Skin epidermis (tissue), 12 donors: ENCODE measurements around the gene PRPSAP1.

Experiments used
- H3K27ac ChIP-seq, 21 experiments: fragments of 200-600 bp; sonication (generic) in 11 of 21; one replicate each; pipeline ENCODE4 v1.5.0; 2020; ENCODE audit warnings: mild to moderate bottlenecking in 3 of 21, inconsistent platforms in 2 of 21, moderate library complexity in 2 of 21
- H3K4me3 ChIP-seq, 7 experiments: fragments of 200-600 bp; sonication (generic) in 2 of 7; one replicate each; pipeline ENCODE4 v1.5.0; 2020; ENCODE audit warnings: inconsistent platforms in 2 of 7, mild to moderate bottlenecking in 2 of 7, moderate library complexity in 1 of 7

The PRPSAP1 gene

GRCh38 chr17:76384222-76384986 lies 30.7 kb upstream of the PRPSAP1 start, which contains the start of gene SPHK1:
Gene SPHK1, plus strand, starts transcription at chr17:76384609. Its CDS starts 1,036 bp downstream, at chr17:76385645.
- peak within 1 kb of the TSS; percentile 42 to 96 (median 85) for H3K27ac ChIP-seq
- H3K4me3 ChIP-seq, result peak within 1 kb of the TSS; percentile 51 to 77 (median 69)

DNA sequence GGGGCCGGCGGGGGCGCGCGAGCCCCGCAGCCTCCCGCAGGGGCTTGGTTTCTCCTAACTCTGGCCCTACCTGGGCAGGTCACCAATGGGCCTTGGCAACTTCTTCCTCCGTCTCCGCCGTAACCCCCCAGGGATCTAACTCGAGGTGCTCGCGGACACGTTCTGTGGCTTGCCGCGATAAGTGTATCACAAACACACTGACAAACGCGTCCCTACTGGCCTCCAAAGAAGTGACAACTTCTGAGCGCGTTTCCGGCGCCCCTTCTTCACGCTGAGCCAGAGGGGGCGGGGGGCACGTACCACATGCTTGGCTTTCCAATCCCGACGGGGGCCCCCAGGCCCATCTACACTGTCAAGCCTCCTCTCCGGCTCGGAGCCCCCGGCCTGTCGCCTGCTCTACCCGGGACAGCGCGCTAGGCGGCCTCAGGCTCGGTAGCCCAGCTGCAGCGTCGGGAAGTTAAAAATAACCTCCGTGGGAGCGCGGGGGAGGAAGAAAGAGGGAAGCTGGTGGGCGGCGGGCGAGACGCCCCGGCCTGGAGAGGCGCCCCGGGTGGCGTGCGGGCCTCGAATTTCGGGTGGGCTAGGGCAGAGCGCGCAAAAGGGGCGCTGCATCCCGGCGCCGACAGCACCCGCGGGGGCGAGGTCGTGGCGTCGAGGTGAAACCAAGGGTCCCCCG lies 30.0 kb upstream of the PRPSAP1 start:
- peak overlapping the region; percentile 51 to 77 (median 69) for H3K4me3 ChIP-seq
- H3K27ac ChIP-seq, result peak overlapping the region; percentile 37 to 96 (median 85)

DNA sequence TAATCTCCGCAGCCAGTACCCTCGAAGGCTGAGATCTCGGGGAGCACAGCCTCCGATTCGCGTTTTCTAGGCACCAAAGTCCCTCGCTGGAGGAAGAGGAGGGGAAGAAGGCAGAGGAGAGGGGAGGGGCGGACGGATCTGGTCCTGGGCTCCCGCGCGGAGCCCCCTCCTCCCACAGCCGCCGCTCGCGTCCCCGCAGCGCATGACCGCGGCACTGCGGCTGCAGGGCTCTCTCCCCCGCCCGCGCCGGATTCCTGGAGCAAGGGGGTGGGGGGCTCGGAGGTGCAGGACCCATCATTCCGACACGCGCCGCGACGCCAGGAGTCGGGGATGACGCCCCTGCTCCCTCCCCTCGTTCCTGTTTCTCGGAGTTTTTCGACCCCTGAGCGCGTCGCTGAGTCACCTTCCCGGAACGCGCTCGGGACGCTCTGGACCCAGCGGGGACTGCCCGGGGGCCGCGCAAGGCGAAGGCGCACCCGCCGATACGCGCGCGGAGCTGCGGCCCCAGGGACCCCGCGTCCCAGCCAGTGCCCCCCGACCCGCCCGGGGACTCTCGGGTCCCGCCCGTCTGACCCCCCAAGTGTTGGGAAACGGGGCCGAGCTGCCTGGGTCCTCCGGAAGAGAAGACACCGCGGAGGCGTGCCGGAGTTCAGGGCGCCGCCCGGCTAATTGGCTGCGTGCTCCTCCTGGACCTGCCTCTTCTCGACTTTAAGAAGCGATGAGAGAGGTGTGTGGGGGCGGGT lies 29.3 kb upstream of the PRPSAP1 start:
- peak overlapping the region; percentile 51 to 77 (median 69) for H3K4me3 ChIP-seq
- peak overlapping the region in 20 of 21 experiments; percentile 76 to 96 (median 86) for H3K27ac ChIP-seq

GRCh38 chr17:76382351-76382802 lies 28.7 kb upstream of the PRPSAP1 start:
- peak overlapping the region in 20 of 21 experiments; percentile 33 to 96 (median 85) for H3K27ac ChIP-seq

GRCh38 chr17:76381633-76382350 lies 28.1 kb upstream of the PRPSAP1 start:
- H3K4me3 ChIP-seq, result peak overlapping the region in 6 of 7 experiments; percentile 60 to 77 (median 70)
- H3K27ac ChIP-seq, result peak overlapping the region in 20 of 21 experiments; percentile 33 to 96 (median 85)

More at GRCh38 chr17:76382351-76382802, 28.7 kb upstream of the PRPSAP1 start:
- peak overlapping the region; percentile 51 to 77 (median 69) for H3K4me3 ChIP-seq

DNA sequence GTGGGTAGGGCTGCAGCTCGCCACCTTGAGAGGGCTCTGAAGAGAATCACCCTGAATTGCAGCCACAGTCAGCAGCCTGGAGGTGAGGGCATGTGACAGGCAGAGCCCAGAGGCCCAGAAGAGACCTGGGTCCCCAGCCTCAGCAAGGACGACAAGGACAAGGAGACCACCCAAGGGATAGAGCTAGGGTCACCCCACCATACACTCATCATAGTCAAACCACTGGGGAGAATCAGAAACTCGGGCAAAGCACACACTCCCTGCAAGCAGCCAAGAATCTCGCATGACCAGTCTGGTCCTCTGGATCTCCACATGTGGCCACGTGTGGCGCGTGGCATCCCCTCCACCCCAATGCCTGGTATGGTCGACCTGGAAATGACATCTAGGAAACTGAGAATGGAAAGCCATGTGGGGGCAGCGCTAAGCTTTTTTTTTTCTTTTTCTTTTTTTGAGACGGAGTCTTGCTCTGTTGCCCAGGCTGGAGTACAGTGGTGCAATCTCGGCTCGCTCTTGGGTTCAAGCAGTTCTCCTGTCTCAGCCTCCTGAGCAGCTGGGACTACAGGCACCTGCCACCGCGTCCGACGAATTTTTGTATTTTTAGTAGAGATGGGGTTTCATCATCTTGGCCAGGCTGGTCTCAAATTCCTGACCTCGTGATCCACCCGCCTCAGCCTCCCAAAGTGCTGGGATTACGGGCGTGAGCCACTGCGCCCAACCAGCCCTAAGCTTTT lies 26.1 kb upstream of the PRPSAP1 start:
- H3K27ac ChIP-seq, result no peak overlapping the region

GRCh38 chr17:76379275-76379641 lies 25.5 kb upstream of the PRPSAP1 start:
- Histone ChIP-seq H3K4me3 (no peak overlapping the region), H3K27ac (no peak overlapping the region)

More for the DNA sequence above, 26.1 kb upstream of the PRPSAP1 start:
- H3K4me3 ChIP-seq, result no peak overlapping the region

DNA sequence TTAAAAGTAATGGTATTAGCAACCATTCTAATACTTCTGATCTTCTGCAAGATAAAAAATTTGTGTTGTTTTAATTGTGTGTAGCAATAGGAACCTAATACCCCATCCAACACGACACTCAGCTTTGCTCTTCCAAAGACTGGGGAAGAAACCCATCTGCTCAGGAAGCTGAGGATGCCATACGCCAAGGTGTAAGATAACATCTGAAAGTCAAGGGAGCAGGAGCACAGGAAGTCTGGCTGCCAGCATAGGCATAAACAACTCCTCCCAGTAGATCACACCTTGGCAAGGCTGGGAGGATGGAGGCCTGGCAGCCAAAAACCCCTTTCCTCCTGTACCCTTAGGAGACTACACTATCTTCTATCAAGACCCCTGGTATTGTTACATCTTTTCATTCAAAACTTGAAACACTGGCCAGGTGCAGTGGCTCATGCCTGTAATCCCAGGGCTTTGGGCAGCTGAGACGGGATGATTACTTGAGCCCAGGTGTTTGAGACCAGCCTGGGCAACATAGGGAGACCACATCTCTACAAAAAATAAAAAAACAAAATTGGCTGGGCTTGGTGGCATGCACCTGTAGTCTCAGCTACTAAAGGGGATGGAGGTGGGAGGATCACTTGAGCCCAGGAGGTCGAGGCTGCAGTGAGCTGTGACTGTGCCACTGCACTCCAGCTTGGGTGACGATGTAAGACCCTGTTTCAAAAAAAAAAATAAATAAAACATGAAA lies 25.0 kb upstream of the PRPSAP1 start:
- no peak overlapping the region for H3K4me3 ChIP-seq

DNA sequence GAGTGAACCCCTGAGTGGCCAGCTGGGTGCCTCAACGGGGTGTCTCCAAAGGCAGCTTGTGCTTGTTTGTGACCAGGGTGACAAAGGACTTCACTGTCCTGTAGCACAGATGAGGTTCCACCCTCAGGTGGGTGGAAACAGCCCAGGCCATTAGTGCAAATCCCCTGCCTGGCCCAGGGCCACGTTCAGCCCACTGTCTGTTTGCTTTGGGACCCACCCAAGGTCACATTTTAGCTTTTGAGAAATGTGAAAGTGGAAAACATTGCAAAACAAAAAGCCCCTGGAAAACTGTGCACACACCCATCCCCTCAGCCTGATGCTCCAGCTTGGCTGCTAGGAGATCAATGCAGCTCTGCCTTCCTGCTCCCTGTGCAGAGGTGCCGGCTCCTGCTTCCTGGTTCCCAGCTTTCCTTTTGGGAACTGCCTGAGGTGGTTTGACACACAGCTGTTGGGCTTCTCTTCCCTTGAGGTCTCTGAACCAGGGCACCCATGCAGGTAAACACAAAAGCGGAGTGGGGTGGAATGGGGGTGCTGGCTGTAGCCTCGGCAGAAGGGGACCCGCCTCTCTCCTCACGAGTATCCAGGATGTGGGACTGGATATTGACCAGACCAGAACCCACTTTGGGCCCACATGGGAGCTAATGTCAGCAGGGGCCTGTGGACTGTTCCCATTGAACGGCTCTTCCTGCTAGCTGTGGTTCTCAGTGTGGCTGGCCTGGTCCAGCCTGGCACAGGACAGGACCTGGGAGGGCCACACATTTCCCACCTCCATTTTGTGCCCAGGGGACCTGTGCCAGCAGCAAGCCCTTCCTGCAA lies 22.8 kb upstream of the PRPSAP1 start:
- Histone ChIP-seq H3K27ac (peak overlapping the region in 5 of 21 experiments; percentile 11 to 76 (median 29)), H3K4me3 (no peak overlapping the region)

More for the DNA sequence above, 25.0 kb upstream of the PRPSAP1 start:
- no peak overlapping the region for H3K27ac ChIP-seq

- H3K27ac ChIP-seq, result peak overlapping the region in 7 of 21 experiments; percentile 6 to 77 (median 49)
- no peak overlapping the region for H3K4me3 ChIP-seq
Measured at GRCh38 chr17:76371656-76372628, 18.2 kb upstream of the PRPSAP1 start.

DNA sequence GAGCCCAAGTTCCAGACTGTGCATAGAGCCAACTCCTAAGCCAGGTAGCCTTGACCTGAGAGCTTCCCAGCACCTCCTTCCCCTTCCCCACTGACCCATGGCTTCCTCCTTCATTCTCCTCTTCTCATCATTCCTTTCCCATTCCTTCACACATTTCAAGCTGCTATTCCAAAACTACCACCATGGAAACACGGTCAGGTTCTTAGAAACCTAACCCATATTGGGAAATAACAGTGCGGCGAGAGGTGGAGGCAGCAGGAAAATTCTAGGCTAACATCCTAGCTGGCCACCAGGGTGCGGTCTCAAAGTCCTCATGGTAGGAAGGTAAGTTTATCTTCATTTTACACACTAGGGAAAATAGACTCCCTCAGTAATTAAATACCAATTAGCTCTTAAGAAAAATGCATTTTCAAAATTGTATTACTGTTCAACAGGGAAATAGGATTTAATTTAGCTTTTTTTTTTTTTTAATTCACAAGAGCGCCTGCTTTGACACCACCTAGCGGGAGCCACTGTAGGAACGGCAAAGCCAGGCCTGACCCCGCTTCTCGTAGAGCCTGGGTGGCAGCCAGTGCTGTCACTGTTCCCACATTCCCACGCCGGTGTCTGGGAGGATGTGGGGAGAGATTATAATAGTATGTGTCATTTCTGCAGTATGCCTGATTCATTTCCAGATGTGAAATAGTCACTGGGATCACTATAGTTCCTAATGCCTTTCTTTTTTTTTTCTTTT lies 16.7 kb upstream of the PRPSAP1 start:
- peak overlapping the region in 9 of 21 experiments; percentile 8 to 67 (median 55) for H3K27ac ChIP-seq
- no peak overlapping the region for H3K4me3 ChIP-seq

- Histone ChIP-seq H3K27ac (peak overlapping the region in 10 of 21 experiments; percentile 8 to 64 (median 35)), H3K4me3 (no peak overlapping the region)
Measured at GRCh38 chr17:76369804-76370203, 16.1 kb upstream of the PRPSAP1 start.

DNA sequence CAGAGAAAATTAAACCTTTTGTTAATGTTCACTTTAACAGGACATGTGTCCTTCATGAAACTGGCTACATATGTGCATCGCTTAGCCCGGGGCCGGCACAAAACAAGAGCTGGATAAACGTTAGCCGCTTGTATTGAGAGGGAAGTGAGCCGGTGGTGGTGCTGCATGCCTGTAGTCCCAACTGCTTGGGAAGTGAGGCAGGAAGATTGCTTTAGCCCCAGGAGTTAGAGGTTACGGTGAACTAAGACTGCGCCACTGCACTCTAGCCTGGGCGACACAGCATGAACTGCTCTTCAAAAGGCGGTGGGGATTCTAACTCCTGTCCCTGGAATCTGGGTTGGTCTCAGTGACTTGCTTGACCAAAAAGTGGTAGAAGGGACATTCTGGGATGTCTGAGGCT lies 15.7 kb upstream of the PRPSAP1 start:
- H3K4me3 ChIP-seq, result no peak overlapping the region
- H3K27ac ChIP-seq, result peak overlapping the region in 4 of 21 experiments; percentile 8 to 48 (median 34)

DNA sequence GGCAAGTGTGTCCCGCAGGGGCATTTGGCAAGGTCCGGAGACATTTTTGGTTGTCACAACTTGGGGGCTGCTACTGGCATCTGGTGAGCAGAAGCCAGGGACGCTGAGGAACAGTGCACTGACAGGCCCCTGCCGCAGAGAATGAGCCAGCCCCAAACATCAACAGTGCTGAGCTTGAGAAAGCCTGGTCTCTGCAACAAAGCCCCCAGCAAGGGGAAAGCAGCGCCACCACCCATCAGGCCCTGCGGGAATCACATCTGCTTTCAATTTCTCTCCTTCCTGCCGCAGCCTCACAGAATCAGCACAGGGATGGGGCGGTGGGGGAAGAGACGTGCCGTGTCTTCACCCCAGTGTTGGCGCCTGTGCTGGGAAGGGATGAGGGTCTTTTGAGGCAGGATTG lies 14.8 kb upstream of the PRPSAP1 start:
- Histone ChIP-seq H3K4me3 (no peak overlapping the region), H3K27ac (peak overlapping the region in 5 of 21 experiments; percentile 8 to 48 (median 29))

GRCh38 chr17:76367642-76368041 lies 13.9 kb upstream of the PRPSAP1 start:
- no peak overlapping the region for H3K4me3 ChIP-seq
- H3K27ac ChIP-seq, result no peak overlapping the region
